Transverse colon (tissue), 4 donors: ENCODE data around the gene TEKT5. TPM values are rescaled to one million over a fixed set of nuclear protein-coding genes. Genes with fewer than 3 reads are reported as not detected.

Experiments
- DNase-seq: peaks from one replicate; pipeline ENCODE4 v3.0.0-alpha.2; 2019
- H3K27ac ChIP-seq, 4 donors: fragments of 200-600 bp; sonication (generic); 2 replicates each; pipeline ENCODE4 v1.5.1; 2016 to 2018; ENCODE audit warnings: inconsistent platforms in 4 of 4
- H3K27me3 ChIP-seq: fragments of 200-600 bp; sonication (generic); 2 replicates; pipeline ENCODE4 v1.5.1; 2017; ENCODE audit warnings: inconsistent platforms
- H3K36me3 ChIP-seq, 4 donors: fragments of 200-600 bp; sonication (generic); 2 replicates each; pipeline ENCODE4 v1.5.1; 2017 to 2019; ENCODE audit warnings: inconsistent platforms in 4 of 4
- H3K4me1 ChIP-seq, 4 donors: fragments of 200-600 bp; sonication (generic); 2 replicates each; pipeline ENCODE4 v1.5.1; 2017 to 2020; ENCODE audit warnings: inconsistent platforms in 4 of 4
- H3K4me3 ChIP-seq, 4 donors: fragments of 200-600 bp; sonication (generic); 1 replicate in 1 of 4; 2 replicates in 3 of 4; pipeline versions ENCODE4 v1.5.1 to v1.6.1; 2017 to 2019; ENCODE audit warnings: inconsistent platforms in 4 of 4
- H3K9me3 ChIP-seq, 2 donors: fragments of 200-600 bp; sonication (generic); 2 replicates each; pipeline ENCODE4 v1.5.1; 2017 to 2019; ENCODE audit warnings: inconsistent platforms in 2 of 2
- CTCF ChIP-seq, 5 experiments: fragments of 200-600 bp in 3 of 5; fragments of 450-650 bp in 2 of 5; sonication (generic) in 3 of 5; IDR thresholded peaks; 1 replicate in 2 of 5; 2 replicates in 3 of 5; pipeline ENCODE4 v1.5.1; 2016 to 2017; ENCODE audit warnings: antibody characterized with exemption in 5 of 5, inconsistent platforms in 3 of 5, mild to moderate bottlenecking in 2 of 5, moderate library complexity in 1 of 5
- EP300 ChIP-seq: sonication (generic); formaldehyde crosslinking; IDR thresholded peaks from one replicate; pipeline ENCODE4 v1.6.1; 2017; ENCODE audit warnings: antibody characterized with exemption, low read depth
- POLR2A ChIP-seq: fragments of 450-650 bp; IDR thresholded peaks from one replicate; pipeline ENCODE4 v1.6.1; 2016; ENCODE audit warnings: antibody characterized with exemption, mild to moderate bottlenecking, moderate library complexity
- POLR2AphosphoS5 ChIP-seq, 3 donors: sonication (generic); formaldehyde crosslinking; IDR thresholded peaks; one replicate each; pipeline ENCODE4 v1.6.1; 2016; ENCODE audit warnings: antibody characterized with exemption in 3 of 3
- WGBS, 2 donors: methylation state at CpG; one replicate each; pipeline ENCODE4 v1.1.5; 2018; ENCODE audit warnings: low coverage in 1 of 2; 5-methylcytosine and 5-hydroxymethylcytosine counted together
- in situ Hi-C, 4 donors: fragments of 200-750 bp; cut with MboI; loops; one replicate each; pipeline versions ENCODE4 v1.15.0 to v1.15.1; 2017; ENCODE audit warnings: low sequenced_read_pairs in 3 of 4, low pct_ligation_motif_present in 1 of 4, low pct_unique_long_range_greater_than_20kb in 1 of 4
- intact Hi-C: fragments of 100-400 bp; cut with DNase I; formaldehyde crosslinking; loops from one replicate; pipeline ENCODE4 v1.15.1; 2023; ENCODE audit warnings: low total_unique reads
- total RNA-seq, 4 donors: library from RNA; depleted of rRNA; stranded (reverse); fragments of >200 nt; gene quantifications; one replicate each; pipeline ENCODE4 v1.1.0, GENCODE V29; 2016

The TEKT5 gene
- total RNA-seq, 4 donors from 2014 or later, result 2.5 TPM; not detected in 3

GRCh38 chr16:10616419-10616755, 78.3 kb downstream of the TEKT5 start:
- Histone ChIP-seq H3K4me1 (peaks cover 10 to 35% (median 20%) of the 10 kb centered on the region in 4 donors), H3K27me3 (no peaks in the 10 kb centered on the region), H3K4me3 (no peak overlapping the region), H3K36me3 (no peaks in the 10 kb centered on the region), H3K9me3 (no peaks in the 10 kb centered on the region), H3K27ac (peak overlapping the region in 3 of 4 donors; percentile 6 to 73 (median 46))
- in situ Hi-C loops, result no loop called here
- intact Hi-C loops, result no loop called here
- 72 to 85% methylated on average over 2 to 6 of the region's 6 CpGs for WGBS, 2 donors
- DNase-seq, result no peak
- no peak for TF ChIP-seq CTCF (IDR thresholded peaks at IDR 0.05)
- TF ChIP-seq EP300, result no peak
- TF ChIP-seq POLR2AphosphoS5 (IDR thresholded peaks at IDR 0.05), result no peak
- no peak for TF ChIP-seq POLR2A

GRCh38 chr16:10614685-10615084, 80.0 kb downstream of the TEKT5 start:
- no peaks in the 10 kb centered on the region for H3K9me3 ChIP-seq
- H3K27me3 ChIP-seq, result no peaks in the 10 kb centered on the region
- intact Hi-C loops, result no loop called here
- peaks cover 10 to 39% (median 23%) of the 10 kb centered on the region in 4 donors for H3K4me1 ChIP-seq
- H3K4me3 ChIP-seq, result no peak overlapping the region
- no peak for TF ChIP-seq POLR2A
- no peak for TF ChIP-seq POLR2AphosphoS5 (IDR thresholded peaks at IDR 0.05)
- no peak for TF ChIP-seq CTCF (IDR thresholded peaks at IDR 0.05)
- TF ChIP-seq EP300, result no peak
- no peak for DNase-seq
- H3K27ac ChIP-seq, result no peak overlapping the region
- H3K36me3 ChIP-seq, result no peaks in the 10 kb centered on the region
- in situ Hi-C loops, result no loop called here

- no peak for TF ChIP-seq POLR2A
- no peak for TF ChIP-seq POLR2AphosphoS5 (IDR thresholded peaks at IDR 0.05)
- no peak for TF ChIP-seq EP300
- TF ChIP-seq CTCF (IDR thresholded peaks at IDR 0.05), result no peak
- intact Hi-C loops, result no loop called here
- 74 to 80% methylated on average over 1 to 6 of the region's 6 CpGs for WGBS, 2 donors
- no peak for DNase-seq
- no peaks in the 10 kb centered on the region for H3K9me3 ChIP-seq
- H3K27me3 ChIP-seq, result no peaks in the 10 kb centered on the region
- H3K4me3 ChIP-seq, result no peak overlapping the region
- H3K27ac ChIP-seq, result no peak overlapping the region
- peaks cover 10 to 37% (median 19%) of the 10 kb centered on the region in 4 donors for H3K4me1 ChIP-seq
- in situ Hi-C loops, result no loop called here
- no peaks in the 10 kb centered on the region for H3K36me3 ChIP-seq
Measured at GRCh38 chr16:10613785-10614485, 80.8 kb downstream of the TEKT5 start.

GRCh38 chr16:10612649-10613179, 82.0 kb downstream of the TEKT5 start:
- H3K9me3 ChIP-seq, result no peaks in the 10 kb centered on the region
- no peak overlapping the region for H3K4me3 ChIP-seq
- no peaks in the 10 kb centered on the region for H3K27me3 ChIP-seq
- TF ChIP-seq EP300 (no peak), POLR2AphosphoS5 (IDR thresholded peaks at IDR 0.05) (no peak), CTCF (IDR thresholded peaks at IDR 0.05) (no peak), POLR2A (no peak)
- in situ Hi-C loops, result no loop called here
- H3K36me3 ChIP-seq, result no peaks in the 10 kb centered on the region
- DNase-seq, result no peak
- peaks cover 10 to 31% (median 11%) of the 10 kb centered on the region in 4 donors for H3K4me1 ChIP-seq
- intact Hi-C loops, result no loop called here
- no peak overlapping the region for H3K27ac ChIP-seq
- WGBS, 2 donors, result 50 to 54% methylated on average over 2 to 6 of the region's 6 CpGs
